Measurements from ENCODE around the gene FBXO42. TPM values are rescaled to one million over a fixed set of nuclear protein-coding genes. Genes with fewer than 3 reads are reported as not detected.

Gene FBXO42
- total RNA-seq, 2 experiments from 2014 or later, result 19.7 to 23.4 TPM

GRCh38 chr1:16307222-16307621, 45.1 kb downstream of the FBXO42 start:
- DNase-seq, result no peak
- H3K4me1 Mint-ChIP-seq (ENCODE audit: low read depth), result no peaks in the 10 kb centered on the region
- H3K4me3 Mint-ChIP-seq, result no peak overlapping the region
- POLR2A ChIA-PET, result no interaction called here
- no peak overlapping the region for H3K27ac Mint-ChIP-seq
- H3K36me3 Mint-ChIP-seq (ENCODE audit: low read depth), result peaks cover 42% of the 10 kb centered on the region
- CTCF ChIA-PET, result no interaction called here
- ATAC-seq, result no peak
- H3K9me3 Mint-ChIP-seq (ENCODE audit: insufficient read depth), result no peaks in the 10 kb centered on the region
- no peaks in the 10 kb centered on the region for H3K27me3 Mint-ChIP-seq (ENCODE audit: low read depth)

- Mint-ChIP-seq H3K4me3 (no peak overlapping the region), H3K4me1 (ENCODE audit: low read depth) (no peaks in the 10 kb centered on the region), H3K27me3 (ENCODE audit: low read depth) (no peaks in the 10 kb centered on the region), H3K27ac (no peak overlapping the region), H3K9me3 (ENCODE audit: insufficient read depth) (no peaks in the 10 kb centered on the region), H3K36me3 (ENCODE audit: low read depth) (peaks cover 39% of the 10 kb centered on the region)
- POLR2A ChIA-PET, result interaction anchor here (0.6 kb wide), 1 partner anchor 8 kb away, joined by 3 read pairs; no protein-coding TSS in a partner anchor
- ATAC-seq, result no peak
- DNase-seq, result no peak
- CTCF ChIA-PET, result no interaction called here
Observed at GRCh38 chr1:16302709-16303627, 49.3 kb downstream of the FBXO42 start.

- no peak for ATAC-seq
- no peak for DNase-seq
- ChIA-PET POLR2A (no interaction called here), CTCF (no interaction called here)
- H3K4me3 Mint-ChIP-seq, result no peak overlapping the region
- H3K27me3 Mint-ChIP-seq (ENCODE audit: low read depth), result no peaks in the 10 kb centered on the region
- H3K9me3 Mint-ChIP-seq (ENCODE audit: insufficient read depth), result no peaks in the 10 kb centered on the region
- H3K36me3 Mint-ChIP-seq (ENCODE audit: low read depth), result peaks cover 37% of the 10 kb centered on the region
- H3K27ac Mint-ChIP-seq, result no peak overlapping the region
- no peaks in the 10 kb centered on the region for H3K4me1 Mint-ChIP-seq (ENCODE audit: low read depth)
Observed at GRCh38 chr1:16300436-16300835, 51.8 kb downstream of the FBXO42 start.

GRCh38 chr1:16298653-16299052, 53.6 kb downstream of the FBXO42 start:
- H3K4me3 Mint-ChIP-seq, result no peak overlapping the region

GRCh38 chr1:16296643-16297042, 55.6 kb downstream of the FBXO42 start:
- peaks cover 40% of the 10 kb centered on the region for H3K36me3 Mint-ChIP-seq (ENCODE audit: low read depth)
- no peaks in the 10 kb centered on the region for H3K27me3 Mint-ChIP-seq (ENCODE audit: low read depth)
- H3K4me1 Mint-ChIP-seq (ENCODE audit: low read depth), result no peaks in the 10 kb centered on the region
- no peak overlapping the region for H3K27ac Mint-ChIP-seq
- POLR2A ChIA-PET, result no interaction called here
- no peak overlapping the region for H3K4me3 Mint-ChIP-seq
- DNase-seq (no peak), ATAC-seq (no peak)
- H3K9me3 Mint-ChIP-seq (ENCODE audit: insufficient read depth), result no peaks in the 10 kb centered on the region
- CTCF ChIA-PET, result no interaction called here

More at GRCh38 chr1:16298653-16299052, 53.6 kb downstream of the FBXO42 start:
- H3K9me3 Mint-ChIP-seq (ENCODE audit: insufficient read depth), result no peaks in the 10 kb centered on the region
- no peaks in the 10 kb centered on the region for H3K4me1 Mint-ChIP-seq (ENCODE audit: low read depth)
- no peak for ATAC-seq
- peaks cover 49% of the 10 kb centered on the region for H3K36me3 Mint-ChIP-seq (ENCODE audit: low read depth)
- no peak overlapping the region for H3K27ac Mint-ChIP-seq
- POLR2A ChIA-PET, result no interaction called here
- H3K27me3 Mint-ChIP-seq (ENCODE audit: low read depth), result no peaks in the 10 kb centered on the region
- no peak for DNase-seq
- CTCF ChIA-PET, result interaction anchor here (1.2 kb wide), 1 partner anchor 326 kb away, joined by 3 read pairs; no protein-coding TSS in a partner anchor

- H3K27me3 Mint-ChIP-seq (ENCODE audit: low read depth), result no peaks in the 10 kb centered on the region
- POLR2A ChIA-PET, result interaction anchor here (0.5 to 0.6 kb wide), 2 partner anchors 8 to 660 kb away, joined by 3 read pairs; no protein-coding TSS in a partner anchor
- H3K27ac Mint-ChIP-seq, result no peak overlapping the region
- CTCF ChIA-PET, result interaction anchor here (1.5 kb wide), 2 partner anchors 58 to 146 kb away, joined by 3 to 4 read pairs; partner anchors contain the start of genes FBXO42 and NECAP2
- ATAC-seq, result no peak
- H3K36me3 Mint-ChIP-seq (ENCODE audit: low read depth), result peaks cover 34% of the 10 kb centered on the region
- no peaks in the 10 kb centered on the region for H3K4me1 Mint-ChIP-seq (ENCODE audit: low read depth)
- H3K4me3 Mint-ChIP-seq, result no peak overlapping the region
- H3K9me3 Mint-ChIP-seq (ENCODE audit: insufficient read depth), result no peaks in the 10 kb centered on the region
- DNase-seq, result no peak
Observed at GRCh38 chr1:16294219-16295212, 57.8 kb downstream of the FBXO42 start.

GRCh38 chr1:16293538-16293937, 58.7 kb downstream of the FBXO42 start:
- no peak for ATAC-seq
- ChIA-PET POLR2A (no interaction called here), CTCF (interaction anchor here (0.8 to 1.5 kb wide), 2 partner anchors 59 to 327 kb away, joined by 3 read pairs; partner anchors contain the start of gene FBXO42)
- H3K36me3 Mint-ChIP-seq (ENCODE audit: low read depth), result peaks cover 37% of the 10 kb centered on the region
- no peaks in the 10 kb centered on the region for H3K27me3 Mint-ChIP-seq (ENCODE audit: low read depth)
- no peak overlapping the region for H3K27ac Mint-ChIP-seq
- no peaks in the 10 kb centered on the region for H3K4me1 Mint-ChIP-seq (ENCODE audit: low read depth)
- no peak overlapping the region for H3K4me3 Mint-ChIP-seq
- H3K9me3 Mint-ChIP-seq (ENCODE audit: insufficient read depth), result no peaks in the 10 kb centered on the region
- no peak for DNase-seq

- Mint-ChIP-seq H3K27me3 (ENCODE audit: low read depth) (no peaks in the 10 kb centered on the region), H3K4me1 (ENCODE audit: low read depth) (no peaks in the 10 kb centered on the region), H3K27ac (no peak overlapping the region), H3K4me3 (no peak overlapping the region), H3K9me3 (ENCODE audit: insufficient read depth) (no peaks in the 10 kb centered on the region), H3K36me3 (ENCODE audit: low read depth) (peaks cover 35% of the 10 kb centered on the region)
- no peak for DNase-seq
- ATAC-seq, result no peak
- CTCF ChIA-PET, result interaction anchor here (0.5 to 0.8 kb wide), 4 partner anchors 13 to 328 kb away, joined by 3 to 4 read pairs (median 3); no protein-coding TSS in a partner anchor
- POLR2A ChIA-PET, result interaction anchor here (0.9 kb wide), 1 partner anchor 33 kb away, joined by 4 read pairs; no protein-coding TSS in a partner anchor
Observed at GRCh38 chr1:16292739-16293138, 59.5 kb downstream of the FBXO42 start.

- CTCF ChIA-PET, result no interaction called here
- Mint-ChIP-seq H3K9me3 (ENCODE audit: insufficient read depth) (no peaks in the 10 kb centered on the region), H3K4me3 (no peak overlapping the region), H3K27me3 (ENCODE audit: low read depth) (no peaks in the 10 kb centered on the region), H3K4me1 (ENCODE audit: low read depth) (no peaks in the 10 kb centered on the region), H3K27ac (no peak overlapping the region), H3K36me3 (ENCODE audit: low read depth) (peaks cover 23% of the 10 kb centered on the region)
- DNase-seq (no peak), ATAC-seq (no peak)
- POLR2A ChIA-PET, result no interaction called here
Observed at GRCh38 chr1:16289959-16290358, 62.3 kb downstream of the FBXO42 start.

GRCh38 chr1:16286122-16286521, 66.2 kb downstream of the FBXO42 start:
- CTCF ChIA-PET, result no interaction called here

GRCh38 chr1:16281765-16282164, 70.5 kb downstream of the FBXO42 start:
- CTCF ChIA-PET, result no interaction called here
- POLR2A ChIA-PET, result no interaction called here
- Mint-ChIP-seq H3K4me3 (no peak overlapping the region), H3K9me3 (ENCODE audit: insufficient read depth) (no peaks in the 10 kb centered on the region), H3K36me3 (ENCODE audit: low read depth) (peaks cover 9% of the 10 kb centered on the region), H3K27ac (no peak overlapping the region), H3K27me3 (ENCODE audit: low read depth) (no peaks in the 10 kb centered on the region), H3K4me1 (ENCODE audit: low read depth) (no peaks in the 10 kb centered on the region)
- ATAC-seq (no peak), DNase-seq (no peak)

More at GRCh38 chr1:16286122-16286521, 66.2 kb downstream of the FBXO42 start:
- POLR2A ChIA-PET, result interaction anchor here (1.2 kb wide), 1 partner anchor 39 kb away, joined by 3 read pairs; no protein-coding TSS in a partner anchor
- ATAC-seq, result no peak
- no peaks in the 10 kb centered on the region for H3K4me1 Mint-ChIP-seq (ENCODE audit: low read depth)
- H3K9me3 Mint-ChIP-seq (ENCODE audit: insufficient read depth), result no peaks in the 10 kb centered on the region
- no peak overlapping the region for H3K27ac Mint-ChIP-seq
- H3K36me3 Mint-ChIP-seq (ENCODE audit: low read depth), result peaks cover 13% of the 10 kb centered on the region
- DNase-seq, result no peak
- H3K4me3 Mint-ChIP-seq, result no peak overlapping the region
- no peaks in the 10 kb centered on the region for H3K27me3 Mint-ChIP-seq (ENCODE audit: low read depth)

Data from activated CD8-positive, alpha-beta T cell treated with anti-CD3 and anti-CD28 coated beads, Interleukin-2, amount 10 ng/mL, durations not matched to agents 7 days and 5 days (primary cell).